Measurements from ENCODE around the gene RET. TPM values are rescaled to one million over a fixed set of nuclear protein-coding genes. Genes with fewer than 3 reads are reported as not detected.

The RET gene
- total and polyA plus RNA-seq, 2 of the 8 experiments (the other 6 are each of a cell fraction or from before 2014, with no cell fraction given): 6.7 to 8.4 TPM

- no peak for TF ChIP-seq CHD2 (IDR thresholded peaks at IDR 0.05; ENCODE audit: low read length)
- no peak for TF ChIP-seq MAX (IDR thresholded peaks at IDR 0.05)
Measured at GRCh38 chr10:43074409-43074808, 2.5 kb upstream of the RET start (continued).

Measured in H1 (cell line).